PC-9 (cell line): ENCODE results near the gene RIMS3.

ENCODE experiments used
- EZH2 ChIP-seq: fragments of 200-600 bp; sonication (generic); IDR thresholded peaks from 2 replicates; pipeline ENCODE4 v1.8.0; 2017; ENCODE audit warnings: antibody characterized with exemption, low read depth
- TF ChIP-seq, protein P1 (sequence below): fragments of 200-600 bp; sonication (generic); conservative IDR thresholded peaks from 2 replicates; pipeline ENCODE4 v1.6.1; 2017; ENCODE audit warnings: mixed run types, antibody characterized with exemption, mild to moderate bottlenecking, moderate library complexity

DNA sequence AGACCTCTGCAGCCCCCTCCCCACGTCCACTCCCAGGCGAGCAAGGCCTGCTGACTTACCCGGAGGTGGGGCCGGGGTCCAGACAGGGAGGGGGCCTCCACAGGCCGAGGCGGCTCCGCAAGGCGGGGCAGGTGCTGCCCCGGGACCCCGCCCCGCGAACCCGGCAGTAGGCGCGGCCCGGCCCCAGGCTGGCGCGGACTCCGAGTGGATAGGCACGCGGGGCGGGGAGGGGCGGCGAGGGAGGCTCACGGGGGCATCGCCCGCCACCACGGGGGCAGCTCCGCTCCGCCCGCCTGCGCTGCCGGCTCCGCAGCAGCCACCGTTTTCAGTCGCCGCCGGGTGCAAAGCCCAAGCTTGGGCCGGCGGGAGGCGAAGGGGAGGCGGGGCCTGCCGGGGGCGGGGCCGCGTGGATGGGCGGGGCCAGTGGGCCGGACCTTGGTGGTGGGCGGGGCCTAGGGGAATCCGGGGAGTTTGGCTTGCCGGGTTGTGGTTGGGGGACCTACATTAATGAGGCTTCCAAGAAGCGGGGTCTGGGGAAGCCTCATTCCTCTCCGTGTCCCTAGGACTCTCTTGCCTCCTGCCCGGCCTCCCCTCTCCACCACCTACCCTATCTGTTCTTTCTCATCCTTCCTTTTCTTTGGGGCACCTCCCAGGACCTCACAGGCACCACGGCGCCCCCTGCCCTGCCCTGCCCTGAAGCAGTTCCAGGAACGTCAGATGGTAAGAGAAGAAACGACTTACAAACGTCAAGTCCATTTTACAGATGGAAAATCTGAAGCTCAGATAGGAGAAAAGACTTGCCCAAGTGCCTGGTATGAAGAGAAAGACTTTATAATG lies at the start of gene RIMS3:
- no peak for TF ChIP-seq EZH2
- TF ChIP-seq, protein P1, sequence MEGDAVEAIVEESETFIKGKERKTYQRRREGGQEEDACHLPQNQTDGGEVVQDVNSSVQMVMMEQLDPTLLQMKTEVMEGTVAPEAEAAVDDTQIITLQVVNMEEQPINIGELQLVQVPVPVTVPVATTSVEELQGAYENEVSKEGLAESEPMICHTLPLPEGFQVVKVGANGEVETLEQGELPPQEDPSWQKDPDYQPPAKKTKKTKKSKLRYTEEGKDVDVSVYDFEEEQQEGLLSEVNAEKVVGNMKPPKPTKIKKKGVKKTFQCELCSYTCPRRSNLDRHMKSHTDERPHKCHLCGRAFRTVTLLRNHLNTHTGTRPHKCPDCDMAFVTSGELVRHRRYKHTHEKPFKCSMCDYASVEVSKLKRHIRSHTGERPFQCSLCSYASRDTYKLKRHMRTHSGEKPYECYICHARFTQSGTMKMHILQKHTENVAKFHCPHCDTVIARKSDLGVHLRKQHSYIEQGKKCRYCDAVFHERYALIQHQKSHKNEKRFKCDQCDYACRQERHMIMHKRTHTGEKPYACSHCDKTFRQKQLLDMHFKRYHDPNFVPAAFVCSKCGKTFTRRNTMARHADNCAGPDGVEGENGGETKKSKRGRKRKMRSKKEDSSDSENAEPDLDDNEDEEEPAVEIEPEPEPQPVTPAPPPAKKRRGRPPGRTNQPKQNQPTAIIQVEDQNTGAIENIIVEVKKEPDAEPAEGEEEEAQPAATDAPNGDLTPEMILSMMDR = no peak; the same call in 1 of the 2 replicates
